RPMI7951 (cell line): ENCODE measurements around the gene VWA2. TPM values are rescaled to one million over a fixed set of nuclear protein-coding genes. Genes with fewer than 3 reads are reported as not detected.

ENCODE experiments used
- DNase-seq: peaks from one replicate; pipeline ENCODE4 v3.0.0-alpha.2; 2012; ENCODE audit warnings: low read depth
- total RNA-seq: library from RNA; depleted of rRNA; stranded (reverse); fragments of >200 nt; shearing (Covaris generic); gene quantifications from 2 replicates; pipeline ENCODE4 v1.2.3, GENCODE V29; 2014; rRNA removed

VWA2 gene
- total RNA-seq, 1 experiment from 2014 or later = not detected

GRCh38 chr10:114340816-114341215 is 101.8 kb downstream of the VWA2 start:
- DNase-seq = no peak

Other genes starting within 250 kb of the VWA2 start
- not detected in 2 replicates for gene ADRB1, start 195.4 kb upstream of the VWA2 start, total RNA-seq
- 5.8 and 10.0 TPM in 2 replicates for gene CCDC186, start 65.1 kb upstream of the VWA2 start, total RNA-seq
- not detected in 2 replicates for gene TDRD1, start 59.9 kb upstream of the VWA2 start, total RNA-seq
- gene AFAP1L2, start 165.2 kb downstream of the VWA2 start, total RNA-seq = 1.7 and 2.0 TPM in 2 replicates